ENCODE data around the gene PDX1.
A peak's percentile ranks its signal among the peaks of the same experiment; 100 is the strongest.

The PDX1 gene

GRCh38 chr13:27911521-27911920 lies 8.3 kb upstream of the PDX1 start:
- Histone ChIP-seq H3K4me3 (ENCODE audit: low read depth, low read length) (no peak overlapping the region), H3K14ac (ENCODE audit: low read length) (no peak overlapping the region), H3K27ac (ENCODE audit: low read depth, low read length) (no peak overlapping the region), H4K8ac (ENCODE audit: low read depth, low read length) (no peak overlapping the region), H3K4ac (ENCODE audit: low read depth, low read length) (no peak overlapping the region), H3K4me2 (ENCODE audit: low read length) (no peak overlapping the region), H3K4me1 (ENCODE audit: control insufficient read depth in 1 of 2, insufficient read depth in 2 of 2, low read length in 2 of 2) (no peaks in the 10 kb centered on the region), H4K91ac (ENCODE audit: low read depth, low read length) (no peak overlapping the region), H3K27me3 (ENCODE audit: insufficient read depth, low read length) (peaks cover 5% of the 10 kb centered on the region), H4K12ac (ENCODE audit: low read depth, low read length) (no peak overlapping the region), H3K36me3 (ENCODE audit: control insufficient read depth in 1 of 2, insufficient read depth in 2 of 2, low read length in 2 of 2) (no peaks in the 10 kb centered on the region), H2AK5ac (ENCODE audit: low read length) (no peak overlapping the region), H3K9me3 (ENCODE audit: insufficient read depth, low read depth, low read length) (no peaks in the 10 kb centered on the region), H2AFZ (ENCODE audit: insufficient read depth, low read length, poor library complexity) (no peak overlapping the region), H3K79me2 (ENCODE audit: control insufficient read depth, insufficient read depth, low read length, poor library complexity) (no peaks in the 10 kb centered on the region), H3K18ac (ENCODE audit: low read length) (no peak overlapping the region), H2BK120ac (ENCODE audit: insufficient read depth, low read length, poor library complexity) (no peak overlapping the region), H3K9ac (ENCODE audit: low read length) (no peak overlapping the region), H3K23ac (ENCODE audit: low read length) (no peak overlapping the region), H2BK12ac (ENCODE audit: low read length) (no peak overlapping the region), H3K79me1 (ENCODE audit: low read length) (no peaks in the 10 kb centered on the region), H2BK5ac (ENCODE audit: low read depth, low read length, poor library complexity) (no peak overlapping the region)
- no CpG with 5 or more reads among the region's 2 CpGs for WGBS (ENCODE audit: extremely low coverage, insufficient coverage, insufficient read length)
- no peak for DNase-seq

DNA sequence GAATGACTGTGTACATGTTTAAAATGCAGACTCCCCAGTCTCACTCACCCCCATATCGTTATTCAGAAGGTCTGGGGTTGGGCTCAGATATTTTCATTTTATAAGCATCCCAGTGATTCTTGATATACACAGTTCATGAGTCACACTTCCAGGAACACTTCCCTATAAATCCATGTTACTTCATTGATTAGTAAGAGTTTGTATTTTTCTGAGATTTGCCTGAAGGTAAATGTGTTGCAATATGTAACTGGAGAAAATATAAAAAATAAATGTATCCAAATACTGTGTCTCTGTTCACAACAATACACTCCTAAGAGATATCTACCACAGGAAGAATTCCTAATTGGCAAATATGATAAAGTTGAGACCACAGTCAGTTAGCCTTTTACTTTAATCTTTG lies 6.6 kb upstream of the PDX1 start:
- no peaks in the 10 kb centered on the region for H3K9me3 ChIP-seq (ENCODE audit: insufficient read depth, low read depth, low read length)
- H3K27ac ChIP-seq (ENCODE audit: low read depth, low read length): no peak overlapping the region
- H3K18ac ChIP-seq (ENCODE audit: low read length): no peak overlapping the region
- H2BK120ac ChIP-seq (ENCODE audit: insufficient read depth, low read length, poor library complexity): no peak overlapping the region
- no peak overlapping the region for H3K23ac ChIP-seq (ENCODE audit: low read length)
- no peak for DNase-seq
- H3K36me3 ChIP-seq (ENCODE audit: control insufficient read depth in 1 of 2, insufficient read depth in 2 of 2, low read length in 2 of 2): no peaks in the 10 kb centered on the region
- peaks cover 0 to 2% of the 10 kb centered on the region in 2 experiments for H3K4me1 ChIP-seq (ENCODE audit: control insufficient read depth in 1 of 2, insufficient read depth in 2 of 2, low read length in 2 of 2)
- H4K91ac ChIP-seq (ENCODE audit: low read depth, low read length): no peak overlapping the region
- H2AFZ ChIP-seq (ENCODE audit: insufficient read depth, low read length, poor library complexity): no peak overlapping the region
- no peak overlapping the region for H3K9ac ChIP-seq (ENCODE audit: low read length)
- H2AK5ac ChIP-seq (ENCODE audit: low read length): no peak overlapping the region
- H3K27me3 ChIP-seq (ENCODE audit: insufficient read depth, low read length): peaks cover 18% of the 10 kb centered on the region
- no peak overlapping the region for H2BK12ac ChIP-seq (ENCODE audit: low read length)
- H4K12ac ChIP-seq (ENCODE audit: low read depth, low read length): no peak overlapping the region
- no peak overlapping the region for H2BK5ac ChIP-seq (ENCODE audit: low read depth, low read length, poor library complexity)
- H3K4ac ChIP-seq (ENCODE audit: low read depth, low read length): no peak overlapping the region
- H3K4me2 ChIP-seq (ENCODE audit: low read length): no peak overlapping the region
- H4K8ac ChIP-seq (ENCODE audit: low read depth, low read length): no peak overlapping the region
- no peaks in the 10 kb centered on the region for H3K79me2 ChIP-seq (ENCODE audit: control insufficient read depth, insufficient read depth, low read length, poor library complexity)
- H3K79me1 ChIP-seq (ENCODE audit: low read length): no peaks in the 10 kb centered on the region
- no CpG with 5 or more reads among the region's 1 CpG for WGBS (ENCODE audit: extremely low coverage, insufficient coverage, insufficient read length)
- H3K14ac ChIP-seq (ENCODE audit: low read length): no peak overlapping the region
- no peak overlapping the region for H3K4me3 ChIP-seq (ENCODE audit: low read depth, low read length)

- Histone ChIP-seq H4K8ac (ENCODE audit: low read depth, low read length) (no peak overlapping the region), H3K14ac (ENCODE audit: low read length) (no peak overlapping the region), H3K4me2 (ENCODE audit: low read length) (no peak overlapping the region), H3K79me1 (ENCODE audit: low read length) (no peaks in the 10 kb centered on the region), H2BK120ac (ENCODE audit: insufficient read depth, low read length, poor library complexity) (no peak overlapping the region), H4K12ac (ENCODE audit: low read depth, low read length) (no peak overlapping the region), H2AK5ac (ENCODE audit: low read length) (no peak overlapping the region), H2BK12ac (ENCODE audit: low read length) (no peak overlapping the region), H3K23ac (ENCODE audit: low read length) (no peak overlapping the region), H3K27ac (ENCODE audit: low read depth, low read length) (no peak overlapping the region), H3K9me3 (ENCODE audit: insufficient read depth, low read depth, low read length) (no peaks in the 10 kb centered on the region), H3K4me3 (ENCODE audit: low read depth, low read length) (no peak overlapping the region), H3K4ac (ENCODE audit: low read depth, low read length) (no peak overlapping the region), H3K27me3 (ENCODE audit: insufficient read depth, low read length) (peaks cover 39% of the 10 kb centered on the region), H4K91ac (ENCODE audit: low read depth, low read length) (no peak overlapping the region), H3K4me1 (ENCODE audit: control insufficient read depth in 1 of 2, insufficient read depth in 2 of 2, low read length in 2 of 2) (peaks cover 5 to 6% of the 10 kb centered on the region in 2 experiments), H3K36me3 (ENCODE audit: control insufficient read depth in 1 of 2, insufficient read depth in 2 of 2, low read length in 2 of 2) (no peaks in the 10 kb centered on the region), H3K79me2 (ENCODE audit: control insufficient read depth, insufficient read depth, low read length, poor library complexity) (no peaks in the 10 kb centered on the region), H2BK5ac (ENCODE audit: low read depth, low read length, poor library complexity) (no peak overlapping the region), H2AFZ (ENCODE audit: insufficient read depth, low read length, poor library complexity) (no peak overlapping the region), H3K9ac (ENCODE audit: low read length) (no peak overlapping the region), H3K18ac (ENCODE audit: low read length) (no peak overlapping the region)
- no peak for DNase-seq
- WGBS (ENCODE audit: extremely low coverage, insufficient coverage, insufficient read length): no CpG with 5 or more reads among the region's 10 CpGs
Observed at GRCh38 chr13:27915301-27916207, 4.2 kb upstream of the PDX1 start.

DNA sequence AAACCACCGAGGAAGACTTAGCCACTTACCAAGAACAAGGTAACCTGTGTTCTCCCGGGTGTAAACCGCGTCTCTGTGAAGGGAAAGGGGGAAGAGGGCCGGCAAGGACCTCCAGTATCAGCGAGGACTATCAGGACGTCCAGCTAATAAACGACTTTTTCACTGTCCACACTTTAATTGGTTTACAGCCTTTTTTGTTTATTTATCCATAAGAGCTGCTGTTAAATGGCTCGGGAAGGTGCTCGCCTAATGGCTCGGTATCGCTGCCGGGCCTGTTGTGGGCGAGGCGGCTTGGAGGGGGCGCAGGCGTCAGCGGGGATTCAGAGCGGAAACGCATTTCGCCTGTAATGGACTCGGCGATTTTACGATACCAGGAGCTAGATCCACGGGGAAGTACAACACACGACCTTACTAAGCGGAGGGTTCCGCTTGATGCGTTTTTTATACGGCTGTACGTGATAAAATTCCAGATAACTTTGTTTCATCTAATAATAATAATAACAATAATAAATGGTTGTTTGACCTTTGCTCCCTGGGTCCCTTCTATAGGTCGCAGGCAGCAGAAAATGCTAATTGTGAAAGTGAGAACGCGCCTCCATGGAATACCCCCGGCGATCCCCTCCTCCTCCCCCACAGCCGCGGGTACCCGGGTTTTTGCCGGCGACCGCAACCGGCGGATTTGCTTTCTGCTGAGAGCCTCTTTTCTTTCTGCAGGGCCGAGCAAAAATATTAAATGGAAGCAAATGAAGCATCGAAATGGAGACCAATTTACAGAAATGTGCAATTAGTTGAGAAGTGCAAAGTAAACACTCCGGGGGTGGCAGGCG lies 2.5 kb upstream of the PDX1 start:
- H3K79me1 ChIP-seq (ENCODE audit: low read length): no peaks in the 10 kb centered on the region
- no peaks in the 10 kb centered on the region for H3K79me2 ChIP-seq (ENCODE audit: control insufficient read depth, insufficient read depth, low read length, poor library complexity)
- H2AK5ac ChIP-seq (ENCODE audit: low read length): no peak overlapping the region
- no peak overlapping the region for H3K18ac ChIP-seq (ENCODE audit: low read length)
- H3K4me3 ChIP-seq (ENCODE audit: low read depth, low read length): no peak overlapping the region
- H3K36me3 ChIP-seq (ENCODE audit: control insufficient read depth in 1 of 2, insufficient read depth in 2 of 2, low read length in 2 of 2): no peaks in the 10 kb centered on the region
- H4K8ac ChIP-seq (ENCODE audit: low read depth, low read length): no peak overlapping the region
- H3K4ac ChIP-seq (ENCODE audit: low read depth, low read length): no peak overlapping the region
- H3K9me3 ChIP-seq (ENCODE audit: insufficient read depth, low read depth, low read length): no peaks in the 10 kb centered on the region
- H3K4me2 ChIP-seq (ENCODE audit: low read length): peak overlapping the region; percentile 35
- H4K91ac ChIP-seq (ENCODE audit: low read depth, low read length): no peak overlapping the region
- H3K14ac ChIP-seq (ENCODE audit: low read length): no peak overlapping the region
- no peak overlapping the region for H3K23ac ChIP-seq (ENCODE audit: low read length)
- no peak overlapping the region for H3K27ac ChIP-seq (ENCODE audit: low read depth, low read length)
- no CpG with 5 or more reads among the region's 48 CpGs for WGBS (ENCODE audit: extremely low coverage, insufficient coverage, insufficient read length)
- no peak overlapping the region for H2BK12ac ChIP-seq (ENCODE audit: low read length)
- no peak for DNase-seq
- H2BK5ac ChIP-seq (ENCODE audit: low read depth, low read length, poor library complexity): no peak overlapping the region
- no peak overlapping the region for H2AFZ ChIP-seq (ENCODE audit: insufficient read depth, low read length, poor library complexity)
- peaks cover 57% of the 10 kb centered on the region for H3K27me3 ChIP-seq (ENCODE audit: insufficient read depth, low read length)
- H3K4me1 ChIP-seq (ENCODE audit: control insufficient read depth in 1 of 2, insufficient read depth in 2 of 2, low read length in 2 of 2): peaks cover 8 to 13% of the 10 kb centered on the region in 2 experiments
- H4K12ac ChIP-seq (ENCODE audit: low read depth, low read length): no peak overlapping the region
- no peak overlapping the region for H2BK120ac ChIP-seq (ENCODE audit: insufficient read depth, low read length, poor library complexity)
- H3K9ac ChIP-seq (ENCODE audit: low read length): no peak overlapping the region

Measured in trophoblast cell (in vitro differentiated cells and primary cell).